ENCODE results near the gene SLC27A6. TPM values are rescaled to one million over a fixed set of nuclear protein-coding genes. Genes with fewer than 3 reads are reported as not detected.

Gene SLC27A6
- total and polyA plus RNA-seq, 2 of the 13 experiments (the other 11 are each of a cell fraction or from before 2014, with no cell fraction given): not detected

DNA sequence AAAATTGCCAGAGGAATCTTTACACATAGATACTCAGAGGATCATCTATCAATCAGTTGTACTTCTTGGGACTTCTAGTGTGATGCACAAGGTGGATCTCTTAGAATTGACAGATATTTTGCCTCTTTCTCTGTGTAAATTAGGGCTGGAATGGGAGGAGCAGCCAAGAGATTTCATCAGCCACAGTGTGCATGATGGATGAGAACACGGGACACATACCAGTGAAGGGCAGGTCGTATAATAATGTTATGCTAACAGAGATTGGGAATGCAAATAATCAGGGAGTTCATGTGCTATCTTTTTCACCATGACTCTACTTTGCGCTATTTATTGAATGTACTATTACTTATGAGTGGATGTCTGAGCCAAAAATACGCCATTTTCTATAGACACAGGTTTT, 86.0 kb downstream of the SLC27A6 start:
- intact Hi-C loops (cut with micrococcal nuclease; ENCODE audit: unreplicated experiment): no loop called here
- 1% methylated on average over 4 of the region's 4 CpGs for WGBS (ENCODE audit: low lambda C conversion rate)
- no peak for FAIRE-seq

DNA sequence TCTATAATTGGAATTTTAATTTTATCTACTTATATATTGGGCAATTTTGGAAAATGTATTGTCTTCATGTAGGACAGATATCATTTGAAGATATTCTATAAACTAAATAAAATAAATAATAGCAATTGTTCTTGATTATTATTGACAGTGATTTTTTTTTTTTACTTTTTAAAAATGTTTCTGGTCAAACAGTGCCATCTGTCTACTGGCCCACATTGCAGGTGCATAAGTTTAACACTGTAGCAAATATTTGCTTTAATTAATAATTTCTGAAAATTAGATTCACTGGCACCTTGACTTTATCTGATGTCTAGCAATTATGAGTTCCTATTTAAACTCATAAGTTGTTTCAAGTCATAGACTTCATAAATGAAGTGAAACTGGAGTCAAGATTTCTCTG, 88.2 kb downstream of the SLC27A6 start:
- H3K79me2 ChIP-seq (ENCODE audit: insufficient read depth, low read length): no peaks in the 10 kb centered on the region
- ChIA-PET CTCF (ENCODE audit: low intra/inter-chr PET ratio, low total read pairs) (no interaction called here), POLR2A (no interaction called here)
- intact Hi-C loops (cut with micrococcal nuclease; ENCODE audit: unreplicated experiment): no loop called here
- H3K27ac ChIP-seq (ENCODE audit: extremely low read length, insufficient read depth, low read length): no peak overlapping the region
- no peaks in the 10 kb centered on the region for H3K9me3 ChIP-seq (ENCODE audit: low read length)
- no peaks in the 10 kb centered on the region for H3K36me3 ChIP-seq (replicated peaks in 1 of 2; ENCODE audit: control insufficient read depth in 1 of 2, insufficient read depth in 2 of 2, low read length in 2 of 2)
- H3K4me1 ChIP-seq (ENCODE audit: insufficient read depth, low read length): no peaks in the 10 kb centered on the region
- H3K4me3 ChIP-seq (replicated peaks in 1 of 3; ENCODE audit: insufficient read depth in 1 of 3, low read depth in 2 of 3, low read length in 3 of 3): no peak overlapping the region
- DNase-seq (ENCODE audit: low spot score): no peak
- ATAC-seq: no peak
- no peaks in the 10 kb centered on the region for H3K27me3 ChIP-seq (ENCODE audit: control insufficient read depth in 1 of 2, insufficient read depth in 2 of 2, low read length in 2 of 2)
- BruUV-seq (replicated peaks): no TSS peak
- H3K4me2 ChIP-seq (ENCODE audit: low read depth, low read length): no peak overlapping the region
- in situ Hi-C loops (cut with HindIII; ENCODE audit: extremely low pct_ligation_motif_present, low pct_unique_long_range_greater_than_20kb): no loop called here
- H4K20me1 ChIP-seq (ENCODE audit: insufficient read depth, low read length): no peaks in the 10 kb centered on the region
- FAIRE-seq: no peak
- H2AFZ ChIP-seq (ENCODE audit: low read length): no peak overlapping the region
- H3K9ac ChIP-seq (ENCODE audit: insufficient read depth, low read depth, low read length): no peak overlapping the region
- TF ChIP-seq ZBTB38 (CRISPR knock-in tag; IDR thresholded peaks at IDR 0.05) (no peak), FOXK2 (IDR thresholded peaks at IDR 0.05) (no peak), SNAPC2 (CRISPR knock-in tag; IDR thresholded peaks at IDR 0.05) (no peak), ZNF7 (CRISPR knock-in tag; IDR thresholded peaks at IDR 0.05) (no peak), ZBTB46 (CRISPR knock-in tag; IDR thresholded peaks at IDR 0.05; ENCODE audit: borderline replicate concordance) (no peak), LCORL (IDR thresholded peaks at IDR 0.05) (no peak), LCORL (CRISPR knock-in tag; IDR thresholded peaks at IDR 0.05) (no peak), ZNF329 (CRISPR knock-in tag; IDR thresholded peaks at IDR 0.05; ENCODE audit: low read depth) (no peak), EP300 (IDR thresholded peaks at IDR 0.05; ENCODE audit: low read depth in 2 of 2, low read length in 2 of 2) (no peak), EP300 (CRISPR knock-in tag; IDR thresholded peaks at IDR 0.05; ENCODE audit: borderline replicate concordance) (no peak), ZNF747 (CRISPR knock-in tag; IDR thresholded peaks at IDR 0.05; ENCODE audit: borderline replicate concordance) (no peak), ZFP37 (CRISPR knock-in tag; IDR thresholded peaks at IDR 0.05; ENCODE audit: borderline replicate concordance) (no peak), ZNF737 (CRISPR knock-in tag; IDR thresholded peaks at IDR 0.05; ENCODE audit: borderline replicate concordance) (no peak), GTF2F1 (IDR thresholded peaks at IDR 0.05; ENCODE audit: low read length) (no peak), AKAP8 (CRISPR knock-in tag; IDR thresholded peaks at IDR 0.05) (no peak), NKX3-1 (CRISPR knock-in tag; IDR thresholded peaks at IDR 0.05) (no peak), ZNF260 (CRISPR knock-in tag; IDR thresholded peaks at IDR 0.05; ENCODE audit: borderline replicate concordance, low read depth) (no peak)

More for the DNA sequence above, 86.0 kb downstream of the SLC27A6 start:
- H3K4me3 ChIP-seq (replicated peaks in 1 of 3; ENCODE audit: insufficient read depth in 1 of 3, low read depth in 2 of 3, low read length in 3 of 3): no peak overlapping the region
- no peaks in the 10 kb centered on the region for H3K27me3 ChIP-seq (ENCODE audit: control insufficient read depth in 1 of 2, insufficient read depth in 2 of 2, low read length in 2 of 2)
- BruUV-seq (replicated peaks): no TSS peak
- H3K9me3 ChIP-seq (ENCODE audit: low read length): no peaks in the 10 kb centered on the region
- in situ Hi-C loops (cut with HindIII; ENCODE audit: extremely low pct_ligation_motif_present, low pct_unique_long_range_greater_than_20kb): no loop called here
- ChIA-PET POLR2A (no interaction called here), CTCF (ENCODE audit: low intra/inter-chr PET ratio, low total read pairs) (no interaction called here)
- H3K79me2 ChIP-seq (ENCODE audit: insufficient read depth, low read length): no peaks in the 10 kb centered on the region
- no peak overlapping the region for H3K27ac ChIP-seq (ENCODE audit: extremely low read length, insufficient read depth, low read length)
- ATAC-seq (no peak), DNase-seq (ENCODE audit: low spot score) (no peak)
- H4K20me1 ChIP-seq (ENCODE audit: insufficient read depth, low read length): no peaks in the 10 kb centered on the region
- no peak overlapping the region for H3K9ac ChIP-seq (ENCODE audit: insufficient read depth, low read depth, low read length)
- TF ChIP-seq PAX8 (CRISPR knock-in tag; IDR thresholded peaks at IDR 0.05; ENCODE audit: borderline replicate concordance) (no peak), ZNF567 (CRISPR knock-in tag; IDR thresholded peaks at IDR 0.05; ENCODE audit: borderline replicate concordance) (no peak), CBX1 (IDR thresholded peaks at IDR 0.05; ENCODE audit: low read depth) (no peak), ZSCAN29 (CRISPR knock-in tag; conservative IDR thresholded peaks at IDR 0.05) (no peak), JUN (CRISPR knock-in tag; IDR thresholded peaks at IDR 0.05) (no peak), HNRNPK (IDR thresholded peaks at IDR 0.05; ENCODE audit: low read depth, low read length, poor library complexity, severe bottlenecking) (no peak), ZNF225 (CRISPR knock-in tag; IDR thresholded peaks at IDR 0.05) (no peak), GATAD2A (CRISPR knock-in tag; IDR thresholded peaks at IDR 0.05) (no peak), GLI4 (CRISPR knock-in tag; IDR thresholded peaks at IDR 0.05; ENCODE audit: borderline replicate concordance) (no peak)
- H2AFZ ChIP-seq (ENCODE audit: low read length): no peak overlapping the region
- no peak overlapping the region for H3K4me2 ChIP-seq (ENCODE audit: low read depth, low read length)
- H3K4me1 ChIP-seq (ENCODE audit: insufficient read depth, low read length): no peaks in the 10 kb centered on the region
- H3K36me3 ChIP-seq (replicated peaks in 1 of 2; ENCODE audit: control insufficient read depth in 1 of 2, insufficient read depth in 2 of 2, low read length in 2 of 2): no peaks in the 10 kb centered on the region
